Smooth muscle cell (in vitro differentiated cells): ENCODE results near the gene ZBTB9. TPM values are rescaled to one million over a fixed set of nuclear protein-coding genes. Genes with fewer than 3 reads are reported as not detected.
A peak's percentile ranks its signal among the peaks of the same experiment; 100 is the strongest.

Experiments used
- DNase-seq: peaks from one replicate; lab custom pipeline; 2025; ENCODE audit not compliant: unreplicated experiment; lab: John Stamatoyannopoulos, UW
- H2AFZ ChIP-seq: fragments of 200-600 bp; sonication (generic); 2 replicates; pipeline ENCODE4 v1.6.0; 2016; ENCODE audit warnings: antibody characterized with exemption, low read depth, mild to moderate bottlenecking
- H3F3A ChIP-seq: fragments of 200-600 bp; sonication (generic); 2 replicates; pipeline ENCODE4 v1.6.0; 2017; ENCODE audit warnings: antibody characterized with exemption, low read depth
- H3K27ac ChIP-seq: fragments of 200-600 bp; sonication (generic); 2 replicates; pipeline ENCODE4 v1.5.1; 2016; ENCODE audit warnings: low read depth, mild to moderate bottlenecking
- H3K27me3 ChIP-seq: fragments of 200-600 bp; sonication (generic); 2 replicates; pipeline ENCODE4 v1.6.1; 2016; ENCODE audit warnings: low read depth, mild to moderate bottlenecking
- H3K36me3 ChIP-seq: fragments of 200-600 bp; sonication (generic); 2 replicates; pipeline ENCODE4 v1.5.1; 2016; ENCODE audit warnings: low read depth
- H3K4me1 ChIP-seq: fragments of 200-600 bp; sonication (generic); 2 replicates; pipeline ENCODE4 v1.5.1; 2016; ENCODE audit warnings: low read depth
- H3K4me2 ChIP-seq: fragments of 200-600 bp; sonication (generic); 2 replicates; pipeline ENCODE4 v1.6.0; 2016; ENCODE audit warnings: mild to moderate bottlenecking
- H3K4me3 ChIP-seq: fragments of 200-600 bp; sonication (generic); 2 replicates; pipeline ENCODE4 v1.5.1; 2016; ENCODE audit warnings: mild to moderate bottlenecking
- H3K79me2 ChIP-seq: fragments of 200-600 bp; sonication (generic); 2 replicates; pipeline ENCODE4 v1.6.0; 2016; ENCODE audit warnings: low read depth, mild to moderate bottlenecking
- H3K9ac ChIP-seq: fragments of 200-600 bp; sonication (generic); 2 replicates; pipeline ENCODE4 v1.6.0; 2016; ENCODE audit warnings: low read depth
- H3K9me3 ChIP-seq: fragments of 200-600 bp; sonication (generic); replicated peaks from 2 replicates; pipeline ENCODE4 v1.5.1; 2016; ENCODE audit warnings: low read depth
- H4K20me1 ChIP-seq: fragments of 200-600 bp; sonication (generic); 2 replicates; pipeline ENCODE4 v1.6.0; 2016; ENCODE audit warnings: low read depth
- CTCF ChIP-seq: fragments of 200-600 bp; sonication (generic); IDR thresholded peaks from 2 replicates; pipeline ENCODE4 v1.5.1; 2017; ENCODE audit warnings: borderline replicate concordance, mild to moderate bottlenecking, antibody characterized with exemption; ENCODE audit not compliant: insufficient read depth, poor library complexity, severe bottlenecking
- WGBS: methylation state at CpG from one replicate; pipeline ENCODE4 v1.1.7; 2016; ENCODE audit warnings: low lambda C conversion rate; 5-methylcytosine and 5-hydroxymethylcytosine counted together
- polyA plus RNA-seq: library from polyadenylated mRNA; unstranded; fragments of >200 nt; fragmentation: Nextera tagmentation; extraction: Ambion mirVana; gene quantifications from 2 replicates; pipeline ENCODE4 v1.2.1, GENCODE V29; 2016
- total RNA-seq: library from RNA; depleted of rRNA; stranded (reverse); fragments of >200 nt; gene quantifications from 2 replicates; pipeline ENCODE4 v1.2.3, GENCODE V29; 2014

The ZBTB9 gene
- total and polyA plus RNA-seq, 2 experiments from 2014 or later, result 6.2 to 11.6 TPM

- 2% methylated on average over 21 of the region's 67 CpGs for WGBS
- peak; percentile 4 for TF ChIP-seq CTCF
- no peaks in the 10 kb centered on the region for H3K36me3 ChIP-seq
Measured at GRCh38 chr6:33410711-33411631, 43.4 kb upstream of the ZBTB9 start, which contains the start of gene PHF1. Gene PHF1, plus strand, starts transcription at chr6:33411014. Its CDS starts 1,250 bp downstream, at chr6:33412264.

GRCh38 chr6:33411632-33412005, 42.8 kb upstream of the ZBTB9 start:
- no peak overlapping the region for H2AFZ ChIP-seq
- H3F3A ChIP-seq, result peaks cover 4% of the 10 kb centered on the region
- WGBS, result 65% methylated on average over 6 of the region's 6 CpGs
- H3K9me3 ChIP-seq, result no peaks in the 10 kb centered on the region
- peak overlapping the region; percentile 98 for H3K4me2 ChIP-seq
- H3K79me2 ChIP-seq, result peaks cover 34% of the 10 kb centered on the region
- H3K27ac ChIP-seq, result peak overlapping the region; percentile 84
- H3K9ac ChIP-seq, result peak overlapping the region; percentile 91
- H3K4me3 ChIP-seq, result peak overlapping the region; percentile 82
- peaks cover 14% of the 10 kb centered on the region for H4K20me1 ChIP-seq
- no peaks in the 10 kb centered on the region for H3K27me3 ChIP-seq
- TF ChIP-seq CTCF, result no peak
- H3K36me3 ChIP-seq, result no peaks in the 10 kb centered on the region
- H3K4me1 ChIP-seq, result peaks cover 17% of the 10 kb centered on the region
- no peak for DNase-seq

More at GRCh38 chr6:33410711-33411631, 43.4 kb upstream of the ZBTB9 start, which contains the start of gene PHF1:
- no peak for DNase-seq
- peaks cover 14% of the 10 kb centered on the region for H4K20me1 ChIP-seq
- peak within 1 kb of the TSS; percentile 98 for H3K4me2 ChIP-seq
- peak within 1 kb of the TSS; percentile 93 for H2AFZ ChIP-seq
- H3K27me3 ChIP-seq, result no peaks in the 10 kb centered on the region
- H3K79me2 ChIP-seq, result peaks cover 27% of the 10 kb centered on the region
- peaks cover 4% of the 10 kb centered on the region for H3F3A ChIP-seq
- peak within 1 kb of the TSS; percentile 84 for H3K27ac ChIP-seq
- peak within 1 kb of the TSS; percentile 82 for H3K4me3 ChIP-seq
- H3K4me1 ChIP-seq, result peaks cover 10% of the 10 kb centered on the region
- H3K9ac ChIP-seq, result peak within 1 kb of the TSS; percentile 91
- no peaks in the 10 kb centered on the region for H3K9me3 ChIP-seq

- no peak overlapping the region for H2AFZ ChIP-seq
- H3K27me3 ChIP-seq, result no peaks in the 10 kb centered on the region
- H3K27ac ChIP-seq, result peak overlapping the region; percentile 84
- no peak overlapping the region for H3K9ac ChIP-seq
- WGBS, result 96% methylated on average over 10 of the region's 10 CpGs
- H3K36me3 ChIP-seq, result no peaks in the 10 kb centered on the region
- H3K4me3 ChIP-seq, result no peak overlapping the region
- peaks cover 4% of the 10 kb centered on the region for H3F3A ChIP-seq
- DNase-seq, result no peak
- peaks cover 37% of the 10 kb centered on the region for H3K79me2 ChIP-seq
- peaks cover 19% of the 10 kb centered on the region for H3K4me1 ChIP-seq
- peaks cover 14% of the 10 kb centered on the region for H4K20me1 ChIP-seq
- TF ChIP-seq CTCF, result no peak
- H3K9me3 ChIP-seq, result no peaks in the 10 kb centered on the region
- H3K4me2 ChIP-seq, result peak overlapping the region; percentile 98
Measured at GRCh38 chr6:33412140-33413009, 42.0 kb upstream of the ZBTB9 start.
